Measurements from ENCODE around the gene NCCRP1. TPM values are rescaled to one million over a fixed set of nuclear protein-coding genes. Genes with fewer than 3 reads are reported as not detected.

NCCRP1 gene
- total and polyA plus RNA-seq, 4 donors, result 0.05 to 0.97 (median 0.17) TPM

DNA sequence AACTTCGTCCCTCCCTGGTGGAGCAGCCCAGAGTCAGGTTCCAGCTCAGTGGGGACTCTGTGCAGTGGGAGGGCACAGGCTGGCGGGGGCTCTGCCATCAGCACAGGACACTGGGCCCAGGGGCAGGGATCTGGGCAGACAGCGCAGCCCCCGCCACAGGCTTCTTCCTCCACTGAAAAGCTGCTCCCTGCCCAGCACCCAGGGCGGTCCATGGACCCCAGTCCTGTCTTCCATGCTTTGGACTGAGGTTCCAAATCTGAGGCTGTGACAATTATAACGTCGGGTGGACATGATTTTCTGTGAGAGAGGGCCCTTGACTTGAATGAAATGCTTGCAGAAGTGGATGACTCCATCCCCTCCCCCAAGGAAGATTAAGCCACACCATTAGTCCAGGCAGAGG, 21.2 kb upstream of the NCCRP1 start:
- H3K4me1 ChIP-seq (ENCODE audit: control insufficient read depth in 5 of 5, insufficient read depth in 5 of 5, low read length in 5 of 5), result peaks cover 0 to under 1% (median 0%) of the 10 kb centered on the region in 5 donors
- no peaks in the 10 kb centered on the region for H3K9me3 ChIP-seq (ENCODE audit: control insufficient read depth in 4 of 4, insufficient read depth in 3 of 4, low read length in 3 of 4)
- H3K4me3 ChIP-seq, result no peak overlapping the region
- 87 to 96% methylated on average over 7 of the region's 7 CpGs for WGBS, 2 donors
- DNase-seq, result no peak
- H3K9ac ChIP-seq (ENCODE audit: insufficient read depth in 1 of 2, low read length in 2 of 2), result no peak overlapping the region
- no peak for ATAC-seq (ENCODE audit: insufficient read depth, low FRiP score)
- no peak overlapping the region for H3K27ac ChIP-seq (ENCODE audit: low read depth in 1 of 2, low read length in 1 of 2)
- peaks cover 0 to 82% (median 6%) of the 10 kb centered on the region in 4 donors for H3K36me3 ChIP-seq (ENCODE audit: control insufficient read depth in 4 of 4, insufficient read depth in 4 of 4, low read length in 4 of 4)
- H3K27me3 ChIP-seq (ENCODE audit: control insufficient read depth in 3 of 3, insufficient read depth in 3 of 3, low read length in 2 of 3), result no peaks in the 10 kb centered on the region
- TF ChIP-seq, protein P1, sequence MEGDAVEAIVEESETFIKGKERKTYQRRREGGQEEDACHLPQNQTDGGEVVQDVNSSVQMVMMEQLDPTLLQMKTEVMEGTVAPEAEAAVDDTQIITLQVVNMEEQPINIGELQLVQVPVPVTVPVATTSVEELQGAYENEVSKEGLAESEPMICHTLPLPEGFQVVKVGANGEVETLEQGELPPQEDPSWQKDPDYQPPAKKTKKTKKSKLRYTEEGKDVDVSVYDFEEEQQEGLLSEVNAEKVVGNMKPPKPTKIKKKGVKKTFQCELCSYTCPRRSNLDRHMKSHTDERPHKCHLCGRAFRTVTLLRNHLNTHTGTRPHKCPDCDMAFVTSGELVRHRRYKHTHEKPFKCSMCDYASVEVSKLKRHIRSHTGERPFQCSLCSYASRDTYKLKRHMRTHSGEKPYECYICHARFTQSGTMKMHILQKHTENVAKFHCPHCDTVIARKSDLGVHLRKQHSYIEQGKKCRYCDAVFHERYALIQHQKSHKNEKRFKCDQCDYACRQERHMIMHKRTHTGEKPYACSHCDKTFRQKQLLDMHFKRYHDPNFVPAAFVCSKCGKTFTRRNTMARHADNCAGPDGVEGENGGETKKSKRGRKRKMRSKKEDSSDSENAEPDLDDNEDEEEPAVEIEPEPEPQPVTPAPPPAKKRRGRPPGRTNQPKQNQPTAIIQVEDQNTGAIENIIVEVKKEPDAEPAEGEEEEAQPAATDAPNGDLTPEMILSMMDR (IDR thresholded peaks at IDR 0.05; ENCODE audit: control extremely low read depth, extremely low read depth), result no peak

DNA sequence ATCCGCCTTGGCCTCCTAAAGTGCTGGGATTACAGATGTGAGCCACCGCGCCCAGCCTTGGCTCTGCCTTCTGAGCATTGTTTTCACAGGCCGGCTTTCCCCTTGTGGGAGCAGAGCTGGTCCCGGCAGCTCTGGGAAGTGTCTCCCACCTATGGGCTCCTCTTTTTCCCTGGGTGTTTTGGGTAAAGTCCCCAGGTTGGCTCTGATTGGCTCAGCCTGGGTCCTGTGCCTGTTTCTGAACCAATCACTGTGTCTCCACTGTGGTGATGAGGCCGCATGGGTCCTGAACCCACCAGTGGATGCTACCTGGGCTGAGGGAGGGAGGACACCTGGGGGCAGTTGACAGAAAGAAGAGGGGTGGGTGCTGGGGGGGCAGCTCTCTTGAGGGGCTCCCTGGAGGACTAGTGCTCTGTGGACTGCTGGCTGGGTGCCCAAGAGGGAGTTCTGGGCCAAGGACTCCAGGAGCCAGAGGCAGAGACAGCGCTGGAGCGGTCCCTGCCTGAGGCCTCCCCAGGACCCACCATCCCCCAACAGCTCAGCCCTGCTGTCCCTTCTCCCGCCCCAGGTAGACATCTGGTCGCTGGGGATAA, 19.6 kb upstream of the NCCRP1 start:
- Histone ChIP-seq H3K9me3 (ENCODE audit: control insufficient read depth in 4 of 4, insufficient read depth in 3 of 4, low read length in 3 of 4) (no peaks in the 10 kb centered on the region), H3K9ac (ENCODE audit: insufficient read depth in 1 of 2, low read length in 2 of 2) (no peak overlapping the region), H3K36me3 (ENCODE audit: control insufficient read depth in 4 of 4, insufficient read depth in 4 of 4, low read length in 4 of 4) (peaks cover 0 to 71% (median 5%) of the 10 kb centered on the region in 4 donors), H3K27me3 (ENCODE audit: control insufficient read depth in 3 of 3, insufficient read depth in 3 of 3, low read length in 2 of 3) (no peaks in the 10 kb centered on the region), H3K27ac (ENCODE audit: low read depth in 1 of 2, low read length in 1 of 2) (no peak overlapping the region), H3K4me3 (no peak overlapping the region), H3K4me1 (ENCODE audit: control insufficient read depth in 5 of 5, insufficient read depth in 5 of 5, low read length in 5 of 5) (peaks cover 0 to 6% (median 0%) of the 10 kb centered on the region in 5 donors)
- WGBS, 2 donors, result 96 to 100% methylated on average over 10 of the region's 10 CpGs
- TF ChIP-seq, protein P1 (IDR thresholded peaks at IDR 0.05; ENCODE audit: control extremely low read depth, extremely low read depth), result no peak
- ATAC-seq (ENCODE audit: insufficient read depth, low FRiP score), result no peak
- no peak for DNase-seq

DNA sequence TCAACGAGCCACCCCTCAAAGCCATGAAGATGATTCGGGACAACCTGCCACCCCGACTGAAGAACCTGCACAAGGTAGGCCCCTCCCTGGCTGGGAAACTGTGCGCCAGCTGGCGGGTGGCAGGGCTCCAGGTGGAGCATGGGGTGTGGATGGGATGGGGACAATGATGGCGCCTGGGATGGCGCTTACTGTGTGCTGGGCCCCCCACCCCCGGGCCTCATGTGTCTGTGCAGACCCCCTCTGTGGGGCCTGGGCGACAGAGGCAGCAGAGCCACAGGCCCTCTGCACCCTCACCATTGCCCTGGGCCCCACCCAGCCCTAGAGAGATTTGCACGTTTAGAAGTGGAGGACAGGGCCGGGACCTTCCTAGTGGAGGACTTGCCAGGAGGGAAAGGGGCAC, 19.0 kb upstream of the NCCRP1 start:
- no peak for DNase-seq

More for the DNA sequence above, 19.0 kb upstream of the NCCRP1 start:
- no peaks in the 10 kb centered on the region for H3K9me3 ChIP-seq (ENCODE audit: control insufficient read depth in 4 of 4, insufficient read depth in 3 of 4, low read length in 3 of 4)
- peaks cover 0 to 6% (median 0%) of the 10 kb centered on the region in 5 donors for H3K4me1 ChIP-seq (ENCODE audit: control insufficient read depth in 5 of 5, insufficient read depth in 5 of 5, low read length in 5 of 5)
- no peak overlapping the region for H3K9ac ChIP-seq (ENCODE audit: insufficient read depth in 1 of 2, low read length in 2 of 2)
- peaks cover 0 to 66% (median 5%) of the 10 kb centered on the region in 4 donors for H3K36me3 ChIP-seq (ENCODE audit: control insufficient read depth in 4 of 4, insufficient read depth in 4 of 4, low read length in 4 of 4)
- no peaks in the 10 kb centered on the region for H3K27me3 ChIP-seq (ENCODE audit: control insufficient read depth in 3 of 3, insufficient read depth in 3 of 3, low read length in 2 of 3)
- H3K4me3 ChIP-seq, result no peak overlapping the region
- TF ChIP-seq, protein P1 (IDR thresholded peaks at IDR 0.05; ENCODE audit: control extremely low read depth, extremely low read depth), result no peak
- ATAC-seq (ENCODE audit: insufficient read depth, low FRiP score), result no peak
- 89 to 91% methylated on average over 11 of the region's 11 CpGs for WGBS, 2 donors
- no peak overlapping the region for H3K27ac ChIP-seq (ENCODE audit: low read depth in 1 of 2, low read length in 1 of 2)
